DOHH2 (cell line): Measurements from ENCODE around the gene SH2D3A.

Source experiments
- H3F3A ChIP-seq: fragments of 200-600 bp; sonication (generic), shearing (Covaris generic); 2 replicates; pipeline ENCODE4 v1.6.0; 2016; ENCODE audit warnings: antibody characterized with exemption, mild to moderate bottlenecking; ENCODE audit not compliant: control insufficient read depth, insufficient read depth
- H3K27ac ChIP-seq: fragments of 200-600 bp; sonication (generic); 2 replicates; pipeline ENCODE4 v1.5.1; 2014; ENCODE audit warnings: low read depth, mild to moderate bottlenecking, low read length, moderate library complexity
- H3K27me3 ChIP-seq: fragments of 200-600 bp; sonication (generic); 2 replicates; pipeline ENCODE4 v1.6.1; 2014; ENCODE audit warnings: mild to moderate bottlenecking, low read length, mixed read lengths; ENCODE audit not compliant: control insufficient read depth
- H3K36me3 ChIP-seq: fragments of 200-600 bp; sonication (generic); 2 replicates; pipeline ENCODE4 v1.6.1; 2014; ENCODE audit warnings: mild to moderate bottlenecking, low read length, moderate library complexity, mixed read lengths; ENCODE audit not compliant: control insufficient read depth
- H3K4me1 ChIP-seq: fragments of 200-600 bp; sonication (generic); 2 replicates; pipeline ENCODE4 v1.6.1; 2014; ENCODE audit warnings: mild to moderate bottlenecking, low read length, mixed read lengths; ENCODE audit not compliant: control insufficient read depth
- H3K4me2 ChIP-seq: fragments of 200-600 bp; sonication (generic); 2 replicates; pipeline ENCODE4 v1.6.0; 2014; ENCODE audit warnings: mild to moderate bottlenecking, low read length, moderate library complexity
- H3K4me3 ChIP-seq: fragments of 200-600 bp; sonication (generic); 2 replicates; pipeline ENCODE4 v1.5.1; 2014; ENCODE audit warnings: mild to moderate bottlenecking, low read length, mixed read lengths
- H3K79me2 ChIP-seq: fragments of 200-600 bp; sonication (generic); 2 replicates; pipeline ENCODE4 v1.6.1; 2014; ENCODE audit warnings: mild to moderate bottlenecking, low read length, mixed read lengths; ENCODE audit not compliant: control insufficient read depth
- H3K9me2 ChIP-seq: fragments of 200-600 bp; sonication (generic); replicated peaks from 2 replicates; pipeline ENCODE4 v1.6.1; 2014; ENCODE audit warnings: mild to moderate bottlenecking, low read length, mixed read lengths; ENCODE audit not compliant: control insufficient read depth
- H3K9me3 ChIP-seq: fragments of 200-600 bp; sonication (generic); 2 replicates; pipeline ENCODE4 v1.6.1; 2014; ENCODE audit warnings: antibody characterized with exemption, low read length, mixed read lengths; ENCODE audit not compliant: control insufficient read depth, insufficient read depth
- H4K20me1 ChIP-seq: fragments of 200-600 bp; sonication (generic); 2 replicates; pipeline ENCODE4 v1.6.0; 2014; ENCODE audit warnings: low read depth, mild to moderate bottlenecking, antibody characterized with exemption, low read length, moderate library complexity; ENCODE audit not compliant: control insufficient read depth, insufficient read depth
- CTCF ChIP-seq: fragments of 200-600 bp; sonication (generic); IDR thresholded peaks from one replicate; pipeline ENCODE4 v1.5.1; 2014; ENCODE audit warnings: antibody characterized with exemption, mild to moderate bottlenecking, low read depth, low read length; ENCODE audit not compliant: poor library complexity, severe bottlenecking
- EZH2phosphoT487 ChIP-seq: fragments of 200-600 bp; sonication (generic); IDR thresholded peaks from 2 replicates; pipeline ENCODE4 v1.6.1; 2017; ENCODE audit warnings: borderline replicate concordance, mild to moderate bottlenecking, antibody characterized with exemption, low read length, moderate library complexity, mixed read lengths

The SH2D3A gene

GRCh38 chr19:6730941-6731670, 36.1 kb downstream of the SH2D3A start:
- Histone ChIP-seq H3K9me2 (no peaks in the 10 kb centered on the region), H3K9me3 (no peaks in the 10 kb centered on the region), H3K79me2 (peaks cover 6% of the 10 kb centered on the region), H3F3A (peaks cover 5% of the 10 kb centered on the region; the same call in 1 of the 2 replicates), H3K27me3 (no peaks in the 10 kb centered on the region), H3K4me1 (peaks cover 27% of the 10 kb centered on the region), H4K20me1 (no peaks in the 10 kb centered on the region), H3K27ac (no peak overlapping the region), H3K4me2 (no peak overlapping the region), H3K4me3 (no peak overlapping the region), H3K36me3 (no peaks in the 10 kb centered on the region; the same call in 1 of the 2 replicates)
- TF ChIP-seq CTCF (no peak), EZH2phosphoT487 (no peak)

- Histone ChIP-seq H3K27ac (no peak overlapping the region), H3K4me3 (no peak overlapping the region), H3F3A (peaks cover 5% of the 10 kb centered on the region; the same call in 1 of the 2 replicates), H3K4me2 (no peak overlapping the region), H3K4me1 (peaks cover 23% of the 10 kb centered on the region), H3K9me2 (no peaks in the 10 kb centered on the region), H3K79me2 (no peaks in the 10 kb centered on the region), H3K36me3 (no peaks in the 10 kb centered on the region; the same call in 1 of the 2 replicates), H3K27me3 (no peaks in the 10 kb centered on the region), H4K20me1 (no peaks in the 10 kb centered on the region), H3K9me3 (no peaks in the 10 kb centered on the region)
- TF ChIP-seq CTCF (no peak), EZH2phosphoT487 (no peak)
These were observed 37.0 kb downstream of the SH2D3A start for GRCh38 chr19:6730153-6730804.

- Histone ChIP-seq H3K27ac (no peak overlapping the region), H3K9me2 (no peaks in the 10 kb centered on the region), H3K36me3 (no peaks in the 10 kb centered on the region; the same call in 1 of the 2 replicates), H3K27me3 (no peaks in the 10 kb centered on the region), H3K4me1 (peaks cover 29% of the 10 kb centered on the region), H3K4me3 (no peak overlapping the region), H4K20me1 (no peaks in the 10 kb centered on the region), H3K79me2 (no peaks in the 10 kb centered on the region), H3K9me3 (no peaks in the 10 kb centered on the region), H3F3A (peaks cover 5% of the 10 kb centered on the region; the same call in 1 of the 2 replicates), H3K4me2 (no peak overlapping the region)
- TF ChIP-seq EZH2phosphoT487 (no peak), CTCF (no peak)
These were observed 37.6 kb downstream of the SH2D3A start for GRCh38 chr19:6729573-6730152.
